Activated CD4-positive, alpha-beta T cell treated with anti-CD3 and anti-CD28 coated beads, Interleukin-2, amount 50 U/mL, for 4 hours (primary cell): Measurements from ENCODE around the gene COL26A1.
"Not testable (repeated sequence)": the region's sequence is repeated elsewhere in the genome, so short reads cannot be mapped to it uniquely, and the experiment has no call there.

Experiments used
- DNase-seq, 2 experiments: peaks; one replicate each; pipeline ENCODE4 v3.0.0-alpha.2; 2020

Gene COL26A1

GRCh38 chr7:101555269-101555920 is 192.7 kb downstream of the COL26A1 start:
- DNase-seq = no peak

- DNase-seq = no peak
Measured at GRCh38 chr7:101555921-101556275, 193.2 kb downstream of the COL26A1 start.

- DNase-seq = no peak
Measured at GRCh38 chr7:101556453-101556968, 193.8 kb downstream of the COL26A1 start.

- no peak for DNase-seq
Measured at GRCh38 chr7:101557421-101557820, 194.7 kb downstream of the COL26A1 start.

GRCh38 chr7:101557978-101558741 is 195.5 kb downstream of the COL26A1 start:
- no peak for DNase-seq

GRCh38 chr7:101558742-101559325 is 196.2 kb downstream of the COL26A1 start:
- DNase-seq = no peak

GRCh38 chr7:101559586-101559985 is 196.9 kb downstream of the COL26A1 start:
- DNase-seq = no peak

- DNase-seq = not testable (repeated sequence)
Measured at GRCh38 chr7:101560021-101560420, 197.3 kb downstream of the COL26A1 start.

- DNase-seq = no peak
Measured at GRCh38 chr7:101560856-101561255, 198.2 kb downstream of the COL26A1 start.

- DNase-seq = not testable (repeated sequence)
Measured at GRCh38 chr7:101561293-101561692, 198.6 kb downstream of the COL26A1 start.

- no peak for DNase-seq
Measured at GRCh38 chr7:101562531-101563197, 200.0 kb downstream of the COL26A1 start.

GRCh38 chr7:101563198-101563901 is 200.7 kb downstream of the COL26A1 start:
- DNase-seq = no peak

- DNase-seq = no peak
Measured at GRCh38 chr7:101563943-101564777, 201.5 kb downstream of the COL26A1 start.

GRCh38 chr7:101564778-101565211 is 202.1 kb downstream of the COL26A1 start:
- DNase-seq = no peak

GRCh38 chr7:101565601-101566209 is 203.0 kb downstream of the COL26A1 start:
- DNase-seq = no peak

- no peak for DNase-seq
Measured at GRCh38 chr7:101567230-101567629, 204.6 kb downstream of the COL26A1 start.

GRCh38 chr7:101572156-101572555 is 209.5 kb downstream of the COL26A1 start:
- no peak for DNase-seq

- DNase-seq = no peak
Measured at GRCh38 chr7:101575168-101575567, 212.5 kb downstream of the COL26A1 start.

GRCh38 chr7:101575721-101576120 is 213.0 kb downstream of the COL26A1 start:
- no peak for DNase-seq

- DNase-seq = no peak
Measured at GRCh38 chr7:101576998-101577397, 214.3 kb downstream of the COL26A1 start.

GRCh38 chr7:101578552-101578951 is 215.9 kb downstream of the COL26A1 start:
- no peak for DNase-seq
